ENCODE results near the gene ADCY9. TPM values are rescaled to one million over a fixed set of nuclear protein-coding genes. Genes with fewer than 3 reads are reported as not detected.

Gene ADCY9
- total and polyA plus RNA-seq, 2 experiments from 2014 or later = 2.2 to 18.3 TPM

GRCh38 chr16:4011225-4011939 lies 104.9 kb downstream of the ADCY9 start:
- H3K4me2 ChIP-seq = peak overlapping the region; percentile 56
- Mint-ChIP-seq H3K27ac (no peak overlapping the region), H3K27me3 (ENCODE audit: insufficient read depth, low read depth, poor library complexity) (peaks cover 8% of the 10 kb centered on the region), H3K9me3 (no peaks in the 10 kb centered on the region), H3K4me1 (peaks cover 49% of the 10 kb centered on the region), H3K36me3 (ENCODE audit: low read depth) (no peaks in the 10 kb centered on the region; the same call in 2 of the 3 replicates), H3K4me3 (no peak overlapping the region)
- no peaks in the 10 kb centered on the region for H3K79me2 ChIP-seq (replicated peaks; ENCODE audit: insufficient read depth)
- H2AFZ ChIP-seq = no peak overlapping the region
- H3F3A ChIP-seq (replicated peaks; ENCODE audit: low read depth) = no peaks in the 10 kb centered on the region; the same call in 1 of the 2 replicates
- no peaks in the 10 kb centered on the region for H3K36me3 ChIP-seq (ENCODE audit: insufficient read depth)
- ATAC-seq = peak; percentile 66
- no peaks in the 10 kb centered on the region for H4K20me1 ChIP-seq (replicated peaks; ENCODE audit: insufficient read depth)
- peaks cover 59% of the 10 kb centered on the region for H3K4me1 ChIP-seq (ENCODE audit: insufficient read depth)
- H3K27me3 ChIP-seq (ENCODE audit: insufficient read depth) = no peaks in the 10 kb centered on the region
- TF ChIP-seq ZNF462 (CRISPR knock-in tag; IDR thresholded peaks at IDR 0.05) (no peak), ZNF331 (CRISPR knock-in tag; IDR thresholded peaks at IDR 0.05; ENCODE audit: low read depth) (no peak), REST (IDR thresholded peaks at IDR 0.05; ENCODE audit: unreplicated experiment) (no peak), JUNB (IDR thresholded peaks at IDR 0.05; ENCODE audit: unreplicated experiment) (no peak), EZH2phosphoT487 (IDR thresholded peaks at IDR 0.05; ENCODE audit: unreplicated experiment) (no peak), EZH2 (IDR thresholded peaks at IDR 0.05; ENCODE audit: low read depth, unreplicated experiment) (no peak), CTCF (conservative IDR thresholded peaks at IDR 0.05; ENCODE audit: low read depth in 2 of 2) (no peak), POLR2AphosphoS5 (IDR thresholded peaks at IDR 0.05; ENCODE audit: low read depth) (no peak), CREB1 (CRISPR knock-in tag; IDR thresholded peaks at IDR 0.05; ENCODE audit: low read depth) (no peak), NANOG (IDR thresholded peaks at IDR 0.05; ENCODE audit: borderline replicate concordance) (no peak), ETS1 (IDR thresholded peaks at IDR 0.05) (no peak), STAT1 (IDR thresholded peaks at IDR 0.05; ENCODE audit: unreplicated experiment) (no peak), ZNF114 (CRISPR knock-in tag; IDR thresholded peaks at IDR 0.05) (no peak)
- DNase-seq (ENCODE audit: low spot score) = peak; percentile 64
- no peaks in the 10 kb centered on the region for H3K9me2 ChIP-seq (ENCODE audit: insufficient read depth)
- peak overlapping the region; percentile 75; the same call in 1 of the 2 replicates for H3K27ac ChIP-seq (ENCODE audit: low read depth)
- no peak overlapping the region for H3K4me3 ChIP-seq

Measured in GM23338 (cell line).